ENCODE measurements around the gene SLC25A39. TPM values are rescaled to one million over a fixed set of nuclear protein-coding genes. Genes with fewer than 3 reads are reported as not detected.
A peak's percentile ranks its signal among the peaks of the same experiment; 100 is the strongest.

Gene SLC25A39
- total and polyA plus RNA-seq, 9 of the 15 experiments (the other 6 are each of a cell fraction or from before 2014, with no cell fraction given) = 4.8 to 267 (median 140) TPM

DNA sequence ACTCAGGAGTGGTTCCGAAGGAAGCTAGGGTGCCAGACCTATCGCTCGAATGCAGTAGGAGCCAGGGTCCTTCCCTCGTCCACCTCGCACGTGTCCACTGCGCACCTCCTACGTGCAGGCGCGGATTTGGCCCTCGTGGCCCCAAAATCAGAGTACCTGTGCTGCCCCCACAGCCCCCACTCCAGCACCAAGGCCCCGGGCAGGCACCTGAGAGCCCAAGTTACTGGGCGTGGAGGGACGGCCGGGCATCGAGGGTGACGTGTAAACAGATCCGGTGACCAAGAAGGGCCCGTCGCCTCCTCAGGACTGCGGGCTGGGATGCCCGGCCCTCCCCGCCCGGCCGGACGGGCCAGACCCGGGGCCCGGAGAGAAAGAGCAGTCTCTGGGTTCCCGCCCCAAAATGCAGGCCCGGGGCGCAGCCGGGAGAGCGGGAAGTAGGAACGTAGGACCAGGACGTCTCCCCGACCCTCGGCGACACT lies 492 bp downstream of the SLC25A39 start:
- Histone ChIP-seq H4K20me1 (replicated peaks; ENCODE audit: control insufficient read depth, insufficient read depth, low read length) (no peaks in the 10 kb centered on the region; the same call in 1 of the 2 replicates), H3K36me3 (ENCODE audit: control insufficient read depth, insufficient read depth, low read length) (peaks cover 40% of the 10 kb centered on the region; the same call in 2 of the 3 replicates), H3K9me1 (ENCODE audit: control insufficient read depth, insufficient read depth, low read length) (no peaks in the 10 kb centered on the region), H3K9ac (ENCODE audit: insufficient read depth in 1 of 2, low read depth in 2 of 2, low read length in 2 of 2) (peak overlapping the region; percentile 85 to 100), H3K27me3 (ENCODE audit: control insufficient read depth in 2 of 2, insufficient read depth in 2 of 2, low read length in 2 of 2) (no peaks in the 10 kb centered on the region), H3K4me1 (replicated peaks in 1 of 2; ENCODE audit: control insufficient read depth in 2 of 2, insufficient read depth in 2 of 2, low read length in 2 of 2) (peaks cover 9 to 74% of the 10 kb centered on the region in 2 experiments; a peak in 4 of 5 replicates), H2AFZ (ENCODE audit: low read depth, low read length) (peak overlapping the region; percentile 67; the same call in 1 of the 2 replicates), H3K9me3 (replicated peaks; ENCODE audit: control insufficient read depth, insufficient read depth, low read depth, low read length) (no peaks in the 10 kb centered on the region), H3K4me2 (ENCODE audit: insufficient read depth, low read length) (peak overlapping the region; percentile 92), H3K79me2 (ENCODE audit: control insufficient read depth, insufficient read depth, low read length) (peaks cover 30% of the 10 kb centered on the region), H3K4me3 (peak overlapping the region; percentile 85), H3K27ac (ENCODE audit: extremely low read depth, low read depth, low read length) (peak overlapping the region; percentile 83)
- ChIA-PET POLR2A (interaction anchor here (0.9 to 2.1 kb wide), 6 partner anchors 8 to 575 kb away, joined by 3 to 6 read pairs (median 4); partner anchors contain the start of gene UBTF), CTCF (ENCODE audit: low intra/inter-chr PET ratio) (no interaction called here)
- under 1% methylated on average over 34 of the region's 38 CpGs for WGBS (ENCODE audit: insufficient coverage, low coverage, missing lambda C conversion rate)
- BruUV-seq (replicated peaks) = no TSS peak
- ATAC-seq = peak; percentile 15
- intact Hi-C loops (cut with micrococcal nuclease) = loop anchor here (1.0 to 2.0 kb wide), 2 partner anchors 36 to 57 kb away; no protein-coding TSS in a partner anchor
- in situ Hi-C loops (cut with MboI) = no loop called here
- DNase-seq (ENCODE audit: extremely low read depth in 1 of 4, low spot score in 3 of 4) = peak in 2 of 4 experiments; percentile 25 to 41
- FAIRE-seq = peak; percentile 54
- no peak for TF ChIP-seq MTA1 (IDR thresholded peaks at IDR 0.05; ENCODE audit: borderline replicate concordance)
- TF ChIP-seq, protein P1, sequence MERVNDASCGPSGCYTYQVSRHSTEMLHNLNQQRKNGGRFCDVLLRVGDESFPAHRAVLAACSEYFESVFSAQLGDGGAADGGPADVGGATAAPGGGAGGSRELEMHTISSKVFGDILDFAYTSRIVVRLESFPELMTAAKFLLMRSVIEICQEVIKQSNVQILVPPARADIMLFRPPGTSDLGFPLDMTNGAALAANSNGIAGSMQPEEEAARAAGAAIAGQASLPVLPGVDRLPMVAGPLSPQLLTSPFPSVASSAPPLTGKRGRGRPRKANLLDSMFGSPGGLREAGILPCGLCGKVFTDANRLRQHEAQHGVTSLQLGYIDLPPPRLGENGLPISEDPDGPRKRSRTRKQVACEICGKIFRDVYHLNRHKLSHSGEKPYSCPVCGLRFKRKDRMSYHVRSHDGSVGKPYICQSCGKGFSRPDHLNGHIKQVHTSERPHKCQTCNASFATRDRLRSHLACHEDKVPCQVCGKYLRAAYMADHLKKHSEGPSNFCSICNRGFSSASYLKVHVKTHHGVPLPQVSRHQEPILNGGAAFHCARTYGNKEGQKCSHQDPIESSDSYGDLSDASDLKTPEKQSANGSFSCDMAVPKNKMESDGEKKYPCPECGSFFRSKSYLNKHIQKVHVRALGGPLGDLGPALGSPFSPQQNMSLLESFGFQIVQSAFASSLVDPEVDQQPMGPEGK (CRISPR knock-in tag; IDR thresholded peaks at IDR 0.05; ENCODE audit: borderline replicate concordance) = no peak
- no peak for TF ChIP-seq RBM34 (IDR thresholded peaks at IDR 0.05; ENCODE audit: borderline replicate concordance, insufficient read depth, low read length)
- no peak for TF ChIP-seq MEF2A (IDR thresholded peaks at IDR 0.05; ENCODE audit: control insufficient read depth, low read depth, low read length)
- TF ChIP-seq TOE1 (IDR thresholded peaks at IDR 0.05; ENCODE audit: borderline replicate concordance) = no peak
- no peak for TF ChIP-seq TOE1 (CRISPR knock-in tag; IDR thresholded peaks at IDR 0.05; ENCODE audit: borderline replicate concordance, low read depth)
- no peak for TF ChIP-seq IRF9 (tag; IDR thresholded peaks at IDR 0.05)
- no peak for TF ChIP-seq CBX5 (IDR thresholded peaks at IDR 0.05; ENCODE audit: borderline replicate concordance, low read depth)
- no peak for TF ChIP-seq MXI1 (IDR thresholded peaks at IDR 0.05; ENCODE audit: low read depth, low read length)
- TF ChIP-seq STAT5A (IDR thresholded peaks at IDR 0.05; ENCODE audit: borderline replicate concordance, low read length) = no peak
- no peak for TF ChIP-seq ZNF398 (CRISPR knock-in tag; IDR thresholded peaks at IDR 0.05)
- TF ChIP-seq, protein P2, sequence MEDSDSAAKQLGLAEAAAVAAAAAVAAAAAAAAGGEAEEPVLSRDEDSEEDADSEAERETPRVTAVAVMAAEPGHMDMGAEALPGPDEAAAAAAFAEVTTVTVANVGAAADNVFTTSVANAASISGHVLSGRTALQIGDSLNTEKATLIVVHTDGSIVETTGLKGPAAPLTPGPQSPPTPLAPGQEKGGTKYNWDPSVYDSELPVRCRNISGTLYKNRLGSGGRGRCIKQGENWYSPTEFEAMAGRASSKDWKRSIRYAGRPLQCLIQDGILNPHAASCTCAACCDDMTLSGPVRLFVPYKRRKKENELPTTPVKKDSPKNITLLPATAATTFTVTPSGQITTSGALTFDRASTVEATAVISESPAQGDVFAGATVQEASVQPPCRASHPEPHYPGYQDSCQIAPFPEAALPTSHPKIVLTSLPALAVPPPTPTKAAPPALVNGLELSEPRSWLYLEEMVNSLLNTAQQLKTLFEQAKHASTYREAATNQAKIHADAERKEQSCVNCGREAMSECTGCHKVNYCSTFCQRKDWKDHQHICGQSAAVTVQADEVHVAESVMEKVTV (CRISPR knock-in tag; IDR thresholded peaks at IDR 0.05) = no peak
- TF ChIP-seq, protein P3, sequence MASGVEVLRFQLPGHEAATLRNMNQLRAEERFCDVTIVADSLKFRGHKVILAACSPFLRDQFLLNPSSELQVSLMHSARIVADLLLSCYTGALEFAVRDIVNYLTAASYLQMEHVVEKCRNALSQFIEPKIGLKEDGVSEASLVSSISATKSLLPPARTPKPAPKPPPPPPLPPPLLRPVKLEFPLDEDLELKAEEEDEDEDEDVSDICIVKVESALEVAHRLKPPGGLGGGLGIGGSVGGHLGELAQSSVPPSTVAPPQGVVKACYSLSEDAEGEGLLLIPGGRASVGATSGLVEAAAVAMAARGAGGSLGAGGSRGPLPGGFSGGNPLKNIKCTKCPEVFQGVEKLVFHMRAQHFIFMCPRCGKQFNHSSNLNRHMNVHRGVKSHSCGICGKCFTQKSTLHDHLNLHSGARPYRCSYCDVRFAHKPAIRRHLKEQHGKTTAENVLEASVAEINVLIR (CRISPR knock-in tag; IDR thresholded peaks at IDR 0.05) = no peak
- no peak for TF ChIP-seq BRF1 (IDR thresholded peaks at IDR 0.05; ENCODE audit: borderline replicate concordance, extremely low read depth, insufficient read length)
